Fibroblast of mammary gland (primary cell): ENCODE data around the gene ATPAF2.

Experiments used
- DNase-seq: peaks from one replicate; pipeline ENCODE4 v3.0.0-alpha.2; 2010; ENCODE audit warnings: low read depth
- H3K4me3 ChIP-seq: 2 replicates; pipeline ENCODE4 v1.5.1; 2011; ENCODE audit warnings: low read depth, mild to moderate bottlenecking, low read length, moderate library complexity; ENCODE audit not compliant: control insufficient read depth
- CTCF ChIP-seq: conservative IDR thresholded peaks from 2 replicates; pipeline ENCODE4 v1.5.1; 2011; ENCODE audit warnings: low read depth, low read length, inconsistent platforms; ENCODE audit not compliant: control insufficient read depth, insufficient read depth

Gene ATPAF2

DNA sequence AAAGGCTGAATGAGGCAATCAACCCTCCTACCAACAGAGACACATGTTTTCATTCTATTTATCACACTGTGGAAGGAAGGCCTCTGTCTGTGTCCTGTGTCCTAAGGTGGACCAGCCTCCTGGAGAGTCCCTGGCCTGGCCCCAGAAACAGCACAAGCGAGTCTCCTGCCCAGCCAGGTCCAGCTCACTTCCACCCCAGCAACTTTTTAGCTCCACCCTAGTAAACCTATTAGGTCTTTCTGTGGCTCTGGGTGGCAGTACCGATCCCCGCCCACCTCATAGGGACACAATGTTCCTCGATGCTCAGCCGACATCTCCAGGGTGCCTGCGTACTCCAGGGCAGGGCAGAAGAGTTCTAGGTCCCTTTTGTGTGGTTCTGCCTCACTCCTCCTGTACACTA, 55.6 kb downstream of the ATPAF2 start:
- DNase-seq: no peak
- no peak overlapping the region for H3K4me3 ChIP-seq
- TF ChIP-seq CTCF: no peak

DNA sequence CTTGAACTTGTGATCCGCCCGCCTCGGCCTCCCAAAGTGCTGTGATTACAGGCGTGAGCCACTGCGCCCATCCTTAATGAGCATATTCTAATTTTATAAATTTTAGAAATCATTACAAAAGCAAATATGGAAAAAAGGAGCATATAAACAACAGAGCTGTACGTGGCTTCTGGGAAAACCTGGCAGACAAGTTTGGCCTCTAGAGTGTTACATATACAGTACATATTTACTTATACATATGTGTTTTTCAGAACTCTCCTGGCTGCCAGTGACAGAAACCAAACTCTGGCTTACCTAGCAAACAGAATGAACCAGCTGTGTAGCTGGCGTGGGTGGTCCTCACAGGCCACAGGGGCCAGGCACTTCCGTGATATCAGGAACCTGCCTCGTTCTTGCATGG, 56.2 kb downstream of the ATPAF2 start:
- H3K4me3 ChIP-seq: no peak overlapping the region
- no peak for TF ChIP-seq CTCF
- no peak for DNase-seq

- DNase-seq: no peak
- H3K4me3 ChIP-seq: no peak overlapping the region
- no peak for TF ChIP-seq CTCF
Measured at GRCh38 chr17:17981330-17981729, 57.6 kb downstream of the ATPAF2 start.

DNA sequence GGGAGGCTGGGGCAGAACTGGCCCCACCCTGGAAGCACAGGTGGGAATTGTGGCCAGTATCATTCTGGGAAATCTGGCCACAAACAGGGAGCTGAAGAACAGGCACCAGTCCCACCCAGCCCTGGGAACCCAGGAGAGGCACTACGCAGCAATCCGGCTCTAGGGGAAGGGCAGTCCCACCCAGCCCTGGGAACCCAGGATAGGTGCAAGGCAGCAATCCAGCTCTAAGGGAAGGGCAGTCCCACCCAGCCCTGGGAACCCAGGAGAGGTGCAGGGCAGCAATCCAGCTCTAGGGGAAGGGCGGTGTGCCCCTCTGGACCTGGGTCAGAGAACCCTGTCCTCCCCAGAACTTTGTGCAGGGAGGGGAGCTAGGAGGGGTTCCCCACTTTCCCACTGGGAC, 59.2 kb downstream of the ATPAF2 start:
- no peak for DNase-seq
- TF ChIP-seq CTCF: no peak
- no peak overlapping the region for H3K4me3 ChIP-seq

GRCh38 chr17:17978481-17979424, 60.2 kb downstream of the ATPAF2 start:
- no peak overlapping the region for H3K4me3 ChIP-seq
- no peak for TF ChIP-seq CTCF
- no peak for DNase-seq

DNA sequence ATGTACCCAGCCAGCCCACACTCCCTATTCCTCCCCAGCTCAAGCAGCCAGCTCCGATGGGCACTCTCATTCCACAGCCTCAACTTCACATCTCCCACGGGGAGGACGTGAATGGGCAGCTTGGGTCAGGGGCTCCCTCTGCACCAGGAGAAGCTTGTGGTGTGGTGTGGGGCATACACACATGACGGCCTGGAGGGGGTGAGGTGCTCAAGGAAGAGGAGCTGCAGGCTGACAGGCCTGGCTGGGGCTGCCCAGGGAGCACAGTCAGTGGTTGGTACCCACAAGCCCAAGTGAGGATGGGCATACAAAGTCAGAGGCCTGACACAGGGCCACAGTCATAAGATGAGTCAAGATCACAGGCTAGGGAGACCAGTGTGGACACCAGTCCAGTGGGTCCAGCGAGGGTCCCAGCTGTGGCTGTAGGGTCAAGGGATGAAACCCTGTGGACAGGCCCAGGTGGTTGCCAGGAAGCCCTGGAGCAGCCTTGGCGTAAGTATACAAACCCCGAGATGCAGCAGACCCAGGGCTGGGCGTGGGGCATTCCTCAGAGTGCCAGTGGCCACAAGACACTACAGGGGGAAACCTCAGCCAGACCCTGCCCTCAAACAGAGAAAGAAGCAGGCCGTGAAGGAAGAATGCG, 61.9 kb downstream of the ATPAF2 start:
- no peak for TF ChIP-seq CTCF
- no peak for DNase-seq
- H3K4me3 ChIP-seq: no peak overlapping the region
